Panc1 (cell line): ENCODE measurements around the gene UBLCP1. TPM values are rescaled to one million over a fixed set of nuclear protein-coding genes. Genes with fewer than 3 reads are reported as not detected.

Source experiments
- ATAC-seq: fragments of 200-7000 bp; cut with Tn5 transposase; 2 replicates; pipeline ENCODE4 v1.9.1; 2020; ENCODE audit warnings: mild to moderate bottlenecking, moderate library complexity
- BruUV-seq: library from RNA; stranded (reverse); fragments of 400-500 nt; replicated peaks from 2 replicates; lab custom pipeline; 2021; lab: Mats Ljungman, UMichigan
- CTCF ChIA-PET: fragments of 300-600 bp; sonication (Branson Sonifier 250); formaldehyde crosslinking; loops from one replicate; lab custom pipeline; 2022; ENCODE audit warnings: antibody characterized with exemption; lab: Charles Lee
- POLR2A ChIA-PET: fragments of 300-600 bp; sonication (Branson Sonifier 250); formaldehyde crosslinking; loops from one replicate; lab custom pipeline; 2022; ENCODE audit warnings: antibody characterized with exemption; lab: Charles Lee
- DNase-seq: peaks from one replicate; pipeline ENCODE4 v3.0.0-alpha.2; 2010; ENCODE audit warnings: low read depth, low spot score
- H3K27ac ChIP-seq: 2 replicates; pipeline ENCODE4 v1.5.1; 2011; ENCODE audit warnings: mild to moderate bottlenecking, low read length, inconsistent platforms
- H3K27me3 ChIP-seq: fragments of 200-500 bp; sonication (Bioruptor generic); 2 replicates; pipeline ENCODE4 v1.6.0; 2014; ENCODE audit warnings: low read length, inconsistent platforms; ENCODE audit not compliant: control insufficient read depth, insufficient read depth
- H3K36me3 ChIP-seq: fragments of 200-500 bp; sonication (Bioruptor generic); 2 replicates; pipeline ENCODE4 v1.5.1; 2014; ENCODE audit warnings: inconsistent platforms, mild to moderate bottlenecking, low read length, moderate library complexity; ENCODE audit not compliant: control insufficient read depth, insufficient read depth
- H3K4me1 ChIP-seq: 2 replicates; pipeline ENCODE4 v1.5.1; 2011; ENCODE audit warnings: inconsistent platforms, mild to moderate bottlenecking, low read length, moderate library complexity; ENCODE audit not compliant: control insufficient read depth, insufficient read depth
- H3K4me3 ChIP-seq, 2 experiments: 2 replicates each; pipeline ENCODE4 v1.5.1; 2011 to 2012; ENCODE audit warnings: low read depth in 2 of 2, low read length in 2 of 2, mild to moderate bottlenecking in 2 of 2, inconsistent platforms in 1 of 2, moderate library complexity in 1 of 2
- H3K9me3 ChIP-seq: fragments of 200-500 bp; sonication (Bioruptor generic); 2 replicates; pipeline ENCODE4 v1.5.1; 2014; ENCODE audit warnings: low read depth, mild to moderate bottlenecking, inconsistent platforms, low read length, moderate library complexity; ENCODE audit not compliant: control insufficient read depth, insufficient read depth
- POLR2AphosphoS5 ChIP-seq: IDR thresholded peaks from 2 replicates; pipeline ENCODE4 v1.6.1; 2012; ENCODE audit warnings: mild to moderate bottlenecking, low read depth, low read length, moderate library complexity
- SIN3A ChIP-seq: IDR thresholded peaks from 2 replicates; pipeline ENCODE4 v1.6.1; 2012; ENCODE audit warnings: low read depth, mild to moderate bottlenecking, low read length, moderate library complexity, borderline replicate concordance; ENCODE audit not compliant: insufficient read depth
- TCF7L2 ChIP-seq: IDR thresholded peaks from 2 replicates; pipeline ENCODE4 v1.6.1; 2011; ENCODE audit warnings: mild to moderate bottlenecking, low read depth, low read length, inconsistent platforms
- in situ Hi-C: cut with HindIII; loops from 2 replicates; pipeline ENCODE4 v1.10.0; 2016; ENCODE audit warnings: low sequenced_read_pairs, low pct_unique_long_range_greater_than_20kb
- intact Hi-C: fragments of 100-400 bp; cut with micrococcal nuclease; formaldehyde crosslinking; loops from one replicate; pipeline ENCODE4 v1.10.0; 2022; ENCODE audit not compliant: unreplicated experiment
- total RNA-seq: library from RNA; stranded (reverse); gene quantifications from one replicate; pipeline ENCODE4 v1.2.1, GENCODE V29; 2021; ENCODE audit not compliant: unreplicated experiment
- TF ChIP-seq, protein P1 (sequence below): fragments of 450-650 bp; IDR thresholded peaks from 2 replicates; pipeline ENCODE4 v1.5.1; 2017; ENCODE audit warnings: mild to moderate bottlenecking
- TF ChIP-seq, protein P2 (sequence below), 2 experiments: IDR thresholded peaks; 2 replicates each; pipeline ENCODE4 v1.6.1; 2011 to 2012; ENCODE audit warnings: low read depth in 2 of 2, control low read depth in 1 of 2, low read length in 1 of 2, mild to moderate bottlenecking in 1 of 2, moderate library complexity in 1 of 2; ENCODE audit not compliant: insufficient read depth in 1 of 2

The UBLCP1 gene
- total RNA-seq, 1 experiment from 2014 or later, result 31.8 TPM

DNA sequence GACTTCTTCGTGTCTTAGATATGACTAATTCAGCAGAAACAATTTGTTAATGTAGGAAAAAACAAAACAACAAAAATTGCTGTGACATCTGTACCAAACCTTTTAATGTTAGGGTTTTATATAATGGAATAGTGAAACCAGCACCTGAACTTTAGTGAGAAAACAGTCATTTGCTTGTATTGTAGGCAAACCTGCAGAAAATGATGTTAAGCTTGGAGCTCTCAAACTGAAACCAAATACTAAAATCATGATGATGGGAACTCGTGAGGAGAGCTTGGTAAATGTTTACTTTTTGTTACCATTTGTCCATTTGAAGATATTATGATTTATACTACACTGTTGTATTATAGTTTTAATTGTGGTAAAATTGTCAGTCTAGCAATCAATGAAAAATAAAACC lies 6.6 kb downstream of the UBLCP1 start:
- in situ Hi-C loops, result no loop called here
- POLR2A ChIA-PET, result no interaction called here
- Histone ChIP-seq H3K4me3 (no peak overlapping the region), H3K9me3 (no peaks in the 10 kb centered on the region), H3K27me3 (no peaks in the 10 kb centered on the region), H3K36me3 (peaks cover 38% of the 10 kb centered on the region), H3K27ac (no peak overlapping the region), H3K4me1 (no peaks in the 10 kb centered on the region; the same call in 1 of the 2 replicates)
- TF ChIP-seq TCF7L2, result no peak
- TF ChIP-seq, protein P1, sequence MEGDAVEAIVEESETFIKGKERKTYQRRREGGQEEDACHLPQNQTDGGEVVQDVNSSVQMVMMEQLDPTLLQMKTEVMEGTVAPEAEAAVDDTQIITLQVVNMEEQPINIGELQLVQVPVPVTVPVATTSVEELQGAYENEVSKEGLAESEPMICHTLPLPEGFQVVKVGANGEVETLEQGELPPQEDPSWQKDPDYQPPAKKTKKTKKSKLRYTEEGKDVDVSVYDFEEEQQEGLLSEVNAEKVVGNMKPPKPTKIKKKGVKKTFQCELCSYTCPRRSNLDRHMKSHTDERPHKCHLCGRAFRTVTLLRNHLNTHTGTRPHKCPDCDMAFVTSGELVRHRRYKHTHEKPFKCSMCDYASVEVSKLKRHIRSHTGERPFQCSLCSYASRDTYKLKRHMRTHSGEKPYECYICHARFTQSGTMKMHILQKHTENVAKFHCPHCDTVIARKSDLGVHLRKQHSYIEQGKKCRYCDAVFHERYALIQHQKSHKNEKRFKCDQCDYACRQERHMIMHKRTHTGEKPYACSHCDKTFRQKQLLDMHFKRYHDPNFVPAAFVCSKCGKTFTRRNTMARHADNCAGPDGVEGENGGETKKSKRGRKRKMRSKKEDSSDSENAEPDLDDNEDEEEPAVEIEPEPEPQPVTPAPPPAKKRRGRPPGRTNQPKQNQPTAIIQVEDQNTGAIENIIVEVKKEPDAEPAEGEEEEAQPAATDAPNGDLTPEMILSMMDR, result no peak
- TF ChIP-seq POLR2AphosphoS5, result no peak
- TF ChIP-seq SIN3A, result no peak
- TF ChIP-seq, protein P2, sequence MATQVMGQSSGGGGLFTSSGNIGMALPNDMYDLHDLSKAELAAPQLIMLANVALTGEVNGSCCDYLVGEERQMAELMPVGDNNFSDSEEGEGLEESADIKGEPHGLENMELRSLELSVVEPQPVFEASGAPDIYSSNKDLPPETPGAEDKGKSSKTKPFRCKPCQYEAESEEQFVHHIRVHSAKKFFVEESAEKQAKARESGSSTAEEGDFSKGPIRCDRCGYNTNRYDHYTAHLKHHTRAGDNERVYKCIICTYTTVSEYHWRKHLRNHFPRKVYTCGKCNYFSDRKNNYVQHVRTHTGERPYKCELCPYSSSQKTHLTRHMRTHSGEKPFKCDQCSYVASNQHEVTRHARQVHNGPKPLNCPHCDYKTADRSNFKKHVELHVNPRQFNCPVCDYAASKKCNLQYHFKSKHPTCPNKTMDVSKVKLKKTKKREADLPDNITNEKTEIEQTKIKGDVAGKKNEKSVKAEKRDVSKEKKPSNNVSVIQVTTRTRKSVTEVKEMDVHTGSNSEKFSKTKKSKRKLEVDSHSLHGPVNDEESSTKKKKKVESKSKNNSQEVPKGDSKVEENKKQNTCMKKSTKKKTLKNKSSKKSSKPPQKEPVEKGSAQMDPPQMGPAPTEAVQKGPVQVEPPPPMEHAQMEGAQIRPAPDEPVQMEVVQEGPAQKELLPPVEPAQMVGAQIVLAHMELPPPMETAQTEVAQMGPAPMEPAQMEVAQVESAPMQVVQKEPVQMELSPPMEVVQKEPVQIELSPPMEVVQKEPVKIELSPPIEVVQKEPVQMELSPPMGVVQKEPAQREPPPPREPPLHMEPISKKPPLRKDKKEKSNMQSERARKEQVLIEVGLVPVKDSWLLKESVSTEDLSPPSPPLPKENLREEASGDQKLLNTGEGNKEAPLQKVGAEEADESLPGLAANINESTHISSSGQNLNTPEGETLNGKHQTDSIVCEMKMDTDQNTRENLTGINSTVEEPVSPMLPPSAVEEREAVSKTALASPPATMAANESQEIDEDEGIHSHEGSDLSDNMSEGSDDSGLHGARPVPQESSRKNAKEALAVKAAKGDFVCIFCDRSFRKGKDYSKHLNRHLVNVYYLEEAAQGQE (IDR thresholded peaks at IDR 0.05; ENCODE audit: insufficient read depth in 1 of 2, low read depth in 2 of 2, low read length in 1 of 2), result no peak
- intact Hi-C loops, result loop anchor here (5.0 kb wide), 1 partner anchor 112 kb away; no protein-coding TSS in a partner anchor
- CTCF ChIA-PET, result interaction anchor here (0.5 kb wide), 1 partner anchor 236 kb away, joined by 3 read pairs; no protein-coding TSS in a partner anchor
- no peak for DNase-seq
- ATAC-seq, result no peak
- BruUV-seq, result no TSS peak

DNA sequence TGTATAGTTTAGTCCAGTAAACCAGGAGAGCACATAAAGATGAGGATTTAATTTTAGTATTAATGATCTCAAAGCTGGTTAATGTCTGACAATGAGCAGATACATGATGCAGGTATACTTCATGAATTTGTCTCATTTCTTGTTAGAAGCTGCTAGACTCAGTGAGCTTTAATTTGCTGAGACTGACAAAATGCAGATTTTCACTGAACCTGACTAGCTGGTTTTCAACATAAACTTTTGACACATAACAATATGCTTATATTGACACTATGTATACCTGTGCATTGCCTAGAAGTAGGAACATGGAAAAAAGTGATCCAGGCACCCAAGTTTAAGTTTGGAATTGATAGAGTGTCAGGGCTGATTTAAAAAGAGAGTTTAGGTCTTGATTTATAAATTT lies 10.8 kb downstream of the UBLCP1 start:
- H3K9me3 ChIP-seq, result no peaks in the 10 kb centered on the region
- intact Hi-C loops, result no loop called here
- TF ChIP-seq, protein P2 (IDR thresholded peaks at IDR 0.05; ENCODE audit: insufficient read depth in 1 of 2, low read depth in 2 of 2, low read length in 1 of 2), result no peak
- no peak for TF ChIP-seq POLR2AphosphoS5
- TF ChIP-seq SIN3A, result no peak
- no peak for TF ChIP-seq TCF7L2
- TF ChIP-seq, protein P1, result no peak
- H3K4me3 ChIP-seq, result no peak overlapping the region
- ATAC-seq (no peak), DNase-seq (no peak)
- peaks cover 46% of the 10 kb centered on the region for H3K36me3 ChIP-seq
- no TSS peak for BruUV-seq
- H3K4me1 ChIP-seq, result no peaks in the 10 kb centered on the region
- H3K27ac ChIP-seq, result no peak overlapping the region
- in situ Hi-C loops, result no loop called here
- CTCF ChIA-PET, result no interaction called here
- POLR2A ChIA-PET, result interaction anchor here (0.6 kb wide), 1 partner anchor 66 kb away, joined by 3 read pairs; no protein-coding TSS in a partner anchor
- no peaks in the 10 kb centered on the region for H3K27me3 ChIP-seq
